HG02642 (cell line): Measurements from ENCODE around the gene DIO3.

ENCODE experiments used
- ATAC-seq: cut with Tn5 transposase; IDR thresholded peaks from one replicate; pipeline ENCODE4 v1.9.1; 2021; ENCODE audit warnings: mild to moderate bottlenecking; ENCODE audit not compliant: unreplicated experiment, poor library complexity

Gene DIO3

DNA sequence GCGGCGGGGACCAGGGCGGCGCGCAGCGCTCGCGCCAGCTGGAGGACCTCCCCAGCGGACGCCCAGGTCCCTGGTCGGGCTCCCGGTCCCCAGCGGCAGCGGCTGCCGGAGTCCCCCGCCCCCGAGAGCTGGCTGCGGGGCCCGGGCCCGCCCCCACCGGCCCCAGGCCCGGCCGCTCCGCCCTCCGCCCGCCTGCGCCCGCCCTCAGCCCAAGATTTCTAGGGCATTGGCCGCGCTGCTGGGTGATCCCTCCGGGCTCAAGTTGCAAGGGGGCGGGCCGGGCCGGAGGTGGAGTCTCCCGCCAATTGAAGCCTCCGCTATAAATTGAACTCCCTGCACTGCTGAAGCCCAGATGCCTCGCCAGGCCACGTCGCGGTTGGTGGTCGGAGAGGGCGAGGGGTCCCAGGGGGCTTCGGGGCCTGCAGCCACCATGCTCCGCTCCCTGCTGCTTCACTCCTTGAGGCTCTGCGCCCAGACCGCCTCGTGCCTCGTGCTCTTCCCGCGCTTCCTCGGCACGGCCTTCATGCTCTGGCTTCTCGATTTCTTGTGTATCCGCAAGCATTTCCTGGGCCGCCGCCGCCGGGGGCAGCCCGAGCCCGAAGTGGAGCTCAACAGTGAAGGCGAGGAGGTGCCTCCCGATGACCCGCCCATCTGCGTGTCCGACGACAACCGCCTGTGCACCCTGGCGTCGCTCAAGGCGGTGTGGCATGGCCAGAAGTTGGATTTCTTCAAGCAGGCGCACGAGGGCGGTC lies at the start of gene DIO3:
TSS of gene DIO3 (plus strand) at position 351 of the 752 bp plus-strand sequence.
- no peak for ATAC-seq

DNA sequence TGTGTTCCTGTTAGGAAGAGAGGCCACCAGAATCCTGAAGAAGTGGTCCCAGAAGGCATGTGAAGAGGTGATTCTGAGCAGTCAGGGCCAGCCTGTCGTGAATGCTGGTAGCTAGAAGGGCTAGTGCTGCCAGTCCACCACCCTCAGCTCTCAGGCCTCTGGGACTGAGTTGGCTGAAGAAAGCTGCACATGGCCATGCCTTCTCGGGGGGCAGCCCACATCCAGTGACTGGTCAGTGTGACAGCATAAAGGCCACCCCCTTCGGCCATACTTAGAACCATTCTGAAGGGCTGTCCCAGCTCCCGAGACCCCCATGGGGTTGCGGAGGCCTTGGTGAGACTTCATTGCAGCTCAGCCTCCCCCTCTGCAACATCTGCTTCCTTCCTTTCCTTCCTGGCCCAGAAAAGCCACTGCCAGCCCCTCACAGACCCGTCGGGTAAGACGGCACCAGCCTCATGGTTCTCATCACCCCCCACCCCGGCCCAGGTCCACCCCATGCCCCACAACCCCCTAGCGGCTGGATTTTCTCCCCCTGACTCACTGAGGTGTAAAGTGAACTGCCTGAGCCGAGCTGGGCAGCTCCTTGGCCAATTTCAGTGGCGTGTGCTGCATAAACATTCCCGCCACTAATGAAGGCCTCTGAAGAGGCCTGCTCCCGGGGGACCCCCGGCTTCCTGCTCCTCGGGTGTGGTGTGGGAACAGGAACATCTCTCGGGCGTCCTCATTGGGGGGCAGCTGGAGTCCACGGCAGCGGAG lies 49.5 kb upstream of the DIO3 start:
- no peak for ATAC-seq

DNA sequence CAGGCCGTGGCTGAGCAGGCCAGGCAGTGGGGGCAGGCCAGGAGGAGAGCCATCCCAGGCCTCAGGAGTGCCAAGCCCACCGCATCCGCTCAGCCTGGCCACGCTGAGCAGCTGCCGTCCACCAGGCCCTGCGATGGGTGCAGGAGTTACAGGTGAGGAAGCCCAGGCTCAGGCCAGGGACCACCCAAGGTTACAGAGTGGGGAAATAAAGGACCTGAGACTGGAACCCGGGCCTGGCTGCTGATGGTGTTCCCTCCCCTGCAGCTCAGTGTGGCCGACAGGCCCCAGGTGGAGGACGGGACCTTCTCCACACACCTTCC lies 49.0 kb upstream of the DIO3 start:
- no peak for ATAC-seq

DNA sequence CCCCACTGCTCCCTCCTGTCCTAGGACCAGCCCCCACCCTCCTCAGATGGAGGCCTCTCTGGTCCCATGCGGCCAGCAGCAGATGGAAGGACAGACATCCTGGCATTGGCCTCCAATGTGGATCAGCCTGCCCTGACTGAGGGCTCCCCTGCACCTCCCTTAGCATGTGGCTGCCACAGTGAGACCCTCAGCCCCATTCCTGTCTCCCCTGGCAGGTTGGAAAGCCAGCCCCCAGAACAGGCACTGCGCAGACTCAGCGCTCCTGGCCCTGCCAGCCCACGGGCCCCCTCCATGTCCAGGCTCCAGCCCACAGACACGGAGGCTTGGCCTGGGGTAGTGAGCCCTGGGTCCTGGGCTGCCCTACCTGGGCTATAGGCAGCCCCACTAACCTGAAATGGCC lies 47.2 kb upstream of the DIO3 start:
- ATAC-seq, result no peak

DNA sequence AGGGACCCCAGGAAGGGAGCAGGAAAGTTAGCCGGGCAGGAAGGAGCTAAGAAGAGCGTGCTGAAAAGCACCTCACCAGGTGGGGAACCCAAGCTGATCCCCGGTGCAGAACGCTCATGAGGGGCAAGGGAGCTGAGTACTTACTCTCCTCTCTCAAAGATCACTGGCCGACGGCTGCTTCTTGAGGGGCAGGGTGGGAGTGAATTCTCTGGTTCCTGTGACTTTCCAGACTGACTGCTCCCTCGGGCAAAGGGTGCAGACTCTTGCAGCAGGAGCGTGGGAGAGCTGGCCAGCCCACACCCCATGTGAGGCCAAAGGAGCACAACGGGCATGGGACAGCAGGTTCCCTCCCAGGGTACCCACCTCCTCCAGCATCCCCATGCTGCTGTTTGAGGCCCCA lies 44.9 kb upstream of the DIO3 start:
- ATAC-seq, result no peak

DNA sequence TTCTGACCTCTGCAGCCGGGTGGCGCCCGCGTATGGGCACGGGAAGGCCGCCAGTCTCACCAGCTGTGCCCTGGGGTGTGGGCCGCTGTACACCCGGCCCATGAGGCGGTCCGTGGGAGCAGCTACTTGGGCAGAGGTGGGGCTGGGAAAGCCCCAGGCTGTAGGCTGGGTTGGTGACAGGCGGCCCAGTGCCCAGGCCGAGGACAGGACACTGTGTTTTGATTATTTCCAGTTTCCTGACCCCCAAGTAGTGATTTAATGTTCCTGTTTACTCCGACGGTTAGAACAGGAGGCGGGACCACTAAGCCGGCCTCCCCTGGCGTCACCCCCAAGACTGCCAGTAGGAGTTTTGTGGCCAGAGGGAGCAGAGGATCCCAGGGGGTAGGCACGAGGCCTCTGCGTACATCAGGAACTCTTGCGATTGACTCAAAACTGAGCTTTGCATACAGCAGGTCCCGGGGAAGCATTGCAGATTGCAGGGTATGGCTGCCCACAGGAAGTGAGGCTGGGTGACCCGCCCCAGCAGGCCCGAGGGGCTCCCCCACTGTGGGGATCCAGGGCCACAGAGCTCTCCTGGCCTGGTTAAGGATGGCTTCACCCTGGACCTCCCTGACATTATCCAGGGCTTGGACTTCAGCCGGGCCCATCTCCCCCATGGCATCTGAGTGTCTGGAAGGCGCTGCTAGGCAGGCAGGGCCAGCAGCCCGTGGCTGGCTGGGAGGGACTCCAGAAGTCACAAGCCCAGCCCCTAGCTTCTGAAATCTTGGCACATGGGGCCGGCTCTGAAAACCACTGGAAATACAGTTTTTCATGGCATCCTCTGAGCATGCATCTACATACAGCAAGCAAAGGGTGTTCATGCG lies 42.5 kb upstream of the DIO3 start:
- ATAC-seq, result no peak

DNA sequence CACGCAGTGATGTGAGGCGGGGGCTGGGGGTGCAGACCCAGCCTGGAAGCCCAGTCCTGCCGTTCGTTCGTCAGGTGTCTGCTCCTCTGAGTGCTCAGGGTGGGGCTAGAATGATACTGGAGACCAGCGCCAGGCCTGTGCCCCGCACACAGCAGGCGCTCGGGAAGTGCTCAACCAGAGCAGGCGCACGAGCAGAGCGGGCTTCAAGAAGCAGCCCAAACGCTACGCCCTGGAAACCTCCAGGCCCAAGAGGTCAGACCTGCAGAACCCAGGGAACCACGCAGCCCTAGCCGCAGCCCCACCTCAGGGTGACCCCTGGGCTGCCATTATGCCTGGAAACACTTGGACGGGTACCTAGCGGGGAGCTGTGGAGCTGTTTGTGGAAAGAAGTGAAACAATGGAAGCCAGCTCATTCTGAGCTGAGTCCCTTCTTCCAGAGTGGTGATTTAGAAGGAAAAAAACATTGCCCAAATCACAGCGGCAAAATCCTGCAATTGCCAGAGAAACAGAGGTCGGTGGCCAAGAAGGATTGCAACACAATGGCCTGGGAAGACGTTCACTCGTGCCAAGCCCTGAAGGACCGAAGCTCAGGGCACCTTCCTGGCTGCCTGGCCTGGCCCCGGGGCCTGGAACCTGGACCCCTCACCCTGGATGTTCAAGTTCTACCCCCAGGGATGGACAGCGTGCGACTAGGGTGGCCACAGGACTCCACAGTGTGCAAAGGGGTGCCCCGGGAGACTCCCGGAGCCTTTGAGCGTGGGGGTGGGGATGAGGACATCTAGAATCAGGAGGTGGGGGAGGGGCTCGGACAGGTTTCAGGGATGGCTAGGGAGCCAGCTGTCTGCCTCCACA lies 40.4 kb upstream of the DIO3 start:
- no peak for ATAC-seq

DNA sequence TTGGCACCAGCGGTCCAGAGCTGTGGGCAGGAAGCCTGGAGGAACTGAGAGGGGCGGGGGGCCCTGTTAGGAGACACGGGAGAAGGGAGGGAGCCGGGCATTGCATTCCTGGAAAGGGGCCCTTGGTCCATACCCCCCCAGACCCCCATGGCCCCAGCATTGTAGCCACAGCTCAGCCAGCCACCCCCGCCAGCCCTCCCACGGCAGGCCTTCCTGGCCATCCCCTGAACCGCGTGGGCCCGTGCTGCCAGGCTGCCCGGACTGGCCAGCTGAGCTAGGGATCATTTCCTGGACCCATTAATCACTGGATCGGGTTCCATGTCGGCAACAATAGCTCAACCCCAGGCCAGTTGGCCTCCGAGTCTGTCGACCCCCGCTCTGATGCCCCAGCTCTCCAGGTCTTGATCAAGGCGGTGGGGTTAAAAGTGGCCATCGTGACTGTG lies 39.8 kb upstream of the DIO3 start:
- ATAC-seq, result no peak

DNA sequence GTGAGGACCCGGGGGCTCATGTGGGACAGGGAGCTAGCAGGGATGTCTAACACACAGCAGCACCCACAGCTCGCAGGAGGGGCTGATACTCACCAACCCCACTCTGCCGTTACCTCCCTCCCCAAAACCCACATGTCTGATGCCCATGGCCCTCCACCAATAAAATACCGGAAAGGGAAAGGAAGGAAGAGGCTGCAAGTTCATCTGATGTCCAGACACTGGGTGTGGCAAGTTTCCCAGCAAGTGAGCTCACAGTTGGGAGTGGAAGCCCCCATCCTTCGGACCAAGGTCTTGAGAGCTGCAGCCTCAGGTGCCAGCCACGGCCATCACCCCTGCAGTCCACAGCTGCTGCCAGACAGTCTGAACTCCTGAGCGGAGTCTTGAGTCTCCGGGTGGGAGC lies 39.3 kb upstream of the DIO3 start:
- no peak for ATAC-seq

DNA sequence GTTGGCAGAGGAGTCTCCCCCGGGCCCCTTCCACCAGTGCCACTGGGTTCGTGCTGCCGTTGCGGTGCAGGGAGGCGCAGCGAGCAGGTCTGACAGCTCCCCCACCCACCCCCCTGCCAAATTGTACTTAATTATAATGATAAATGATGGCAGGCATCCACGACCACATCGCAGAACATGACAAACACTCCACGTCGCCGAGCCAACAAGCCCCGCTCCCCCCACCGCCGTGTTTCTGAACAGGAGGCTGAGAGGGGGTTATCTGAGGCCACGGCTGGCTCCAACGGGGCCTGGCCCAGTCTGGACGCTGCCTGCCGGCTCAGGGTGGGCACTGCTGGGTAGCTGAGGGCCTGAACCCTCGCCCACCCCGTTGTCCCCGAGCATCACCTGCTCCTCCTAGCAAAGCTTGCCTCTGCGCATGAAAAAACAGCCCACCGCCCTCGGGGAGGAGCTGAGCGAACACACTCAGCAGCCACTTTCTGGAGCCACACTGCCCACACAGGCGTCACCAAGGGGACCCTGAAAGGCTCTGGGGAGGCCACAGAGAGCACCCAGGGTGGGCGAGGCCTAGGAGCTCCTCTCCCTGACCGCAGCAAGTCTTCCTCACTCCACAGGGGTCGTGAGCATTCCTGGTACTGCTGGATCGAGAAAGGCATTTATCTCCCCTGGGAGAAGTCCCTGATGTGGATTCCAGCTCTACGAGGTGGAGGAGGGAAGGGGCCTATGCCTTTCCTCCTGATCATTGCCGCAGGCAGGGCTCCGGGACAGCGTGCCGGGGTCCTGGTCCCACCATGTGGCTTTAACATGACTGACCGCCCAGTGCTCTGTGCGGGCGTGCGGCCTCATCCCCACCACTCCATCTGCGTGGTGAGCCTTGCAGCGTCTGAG lies 35.4 kb upstream of the DIO3 start:
- no peak for ATAC-seq

DNA sequence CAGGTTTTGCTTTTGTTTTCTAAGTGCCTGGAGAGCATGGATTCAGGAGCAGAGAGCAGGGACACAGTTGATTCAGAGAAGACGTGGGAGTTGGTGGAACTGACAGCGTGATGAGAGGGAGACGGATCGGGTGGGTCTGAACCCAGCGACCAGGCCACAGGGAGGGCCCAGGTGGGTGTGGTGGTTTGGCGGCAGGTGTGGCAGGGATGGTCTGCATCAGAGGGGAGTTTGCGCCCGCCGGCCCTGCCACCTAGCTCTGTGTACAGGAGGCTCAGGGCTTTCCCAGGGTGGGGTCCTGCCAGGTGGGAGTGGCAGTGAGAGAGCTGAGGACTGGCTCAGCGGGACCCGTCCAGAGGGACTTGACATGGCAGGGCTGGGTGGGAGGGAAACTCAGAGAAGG lies 33.3 kb upstream of the DIO3 start:
- no peak for ATAC-seq

DNA sequence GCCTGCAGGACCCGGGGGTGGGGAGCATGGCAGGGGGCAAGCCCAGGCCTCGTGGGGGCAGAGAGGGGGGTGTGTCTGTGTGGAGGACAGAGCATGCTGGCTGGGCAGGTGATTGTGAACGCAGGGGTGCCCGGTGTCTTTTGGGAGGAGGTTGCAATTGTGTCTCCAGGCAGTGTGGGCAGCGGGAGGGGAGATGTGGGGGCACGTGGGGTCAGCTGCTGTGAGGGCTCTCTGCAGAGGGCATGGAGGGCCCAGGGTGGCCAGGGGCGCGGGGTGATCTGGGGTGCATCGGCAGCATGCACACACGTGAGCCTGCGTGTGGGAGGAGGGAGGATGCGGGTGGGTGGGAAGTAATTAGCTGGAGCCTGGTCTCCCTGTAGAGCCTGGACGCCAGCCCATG lies 32.2 kb upstream of the DIO3 start:
- ATAC-seq, result no peak

DNA sequence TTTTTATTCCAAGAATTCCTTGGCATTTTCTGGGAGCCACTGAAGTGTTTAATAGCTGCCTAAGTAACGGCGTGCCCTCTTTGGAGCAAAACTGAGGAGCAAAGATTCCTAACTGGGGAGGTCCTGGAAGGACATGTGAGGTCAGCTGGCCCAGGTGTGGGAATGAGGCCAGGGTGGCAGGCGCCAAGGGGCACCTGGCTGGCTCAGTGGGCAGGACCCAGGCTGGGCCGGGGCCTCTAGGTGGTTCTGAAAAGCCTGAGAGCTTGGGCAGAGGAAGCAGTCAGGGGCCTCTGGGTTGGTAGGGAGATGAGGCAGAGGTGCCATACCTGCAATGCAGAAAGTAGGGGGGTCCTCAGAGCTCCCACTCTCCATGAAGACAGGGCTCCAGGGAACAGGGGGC lies 27.1 kb upstream of the DIO3 start:
- no peak for ATAC-seq

DNA sequence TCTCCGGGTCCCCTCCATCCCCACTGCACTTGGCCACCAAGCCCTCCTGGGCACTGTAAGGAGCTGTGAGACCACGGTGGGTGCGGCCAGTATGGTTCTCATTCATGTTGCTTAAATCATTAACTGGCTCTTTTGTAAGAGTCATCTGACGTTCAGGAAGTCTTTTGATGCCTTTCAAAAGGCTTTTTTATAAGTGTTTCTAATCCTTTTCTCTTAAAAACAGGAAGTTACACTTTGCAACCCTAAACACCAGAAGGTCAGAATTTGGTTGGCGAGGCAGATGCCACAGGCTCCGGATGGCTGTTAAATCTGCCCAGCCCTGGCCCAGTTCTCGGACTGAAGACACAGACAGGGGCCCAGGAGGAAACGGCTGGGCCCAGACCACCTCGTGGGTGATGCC lies 26.1 kb upstream of the DIO3 start:
- ATAC-seq, result no peak

DNA sequence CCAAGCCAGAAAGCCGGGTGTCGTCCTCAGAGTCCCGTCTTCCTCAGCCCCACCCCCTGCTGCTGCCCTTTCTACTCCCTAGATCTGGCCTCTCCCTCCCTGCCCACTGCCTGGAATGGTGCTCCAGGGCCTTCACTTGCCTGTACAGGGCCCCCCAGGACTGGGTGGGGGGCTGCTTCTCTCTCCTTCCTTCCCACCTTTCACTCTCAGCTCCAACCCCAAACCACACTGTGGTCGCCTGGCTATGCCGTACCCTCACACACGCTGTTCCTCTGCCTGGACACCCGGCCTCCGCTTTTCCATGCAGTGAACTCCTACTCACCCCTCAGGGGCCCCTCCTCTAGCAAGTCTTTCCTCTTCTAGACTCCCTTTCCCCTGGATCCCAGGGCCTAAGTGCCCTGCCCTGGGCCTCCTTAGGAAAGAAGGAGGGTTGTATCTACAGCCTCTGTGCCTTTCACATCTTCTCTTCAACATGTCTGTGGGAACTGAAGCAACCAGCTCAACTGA lies 25.5 kb upstream of the DIO3 start:
- ATAC-seq, result no peak

DNA sequence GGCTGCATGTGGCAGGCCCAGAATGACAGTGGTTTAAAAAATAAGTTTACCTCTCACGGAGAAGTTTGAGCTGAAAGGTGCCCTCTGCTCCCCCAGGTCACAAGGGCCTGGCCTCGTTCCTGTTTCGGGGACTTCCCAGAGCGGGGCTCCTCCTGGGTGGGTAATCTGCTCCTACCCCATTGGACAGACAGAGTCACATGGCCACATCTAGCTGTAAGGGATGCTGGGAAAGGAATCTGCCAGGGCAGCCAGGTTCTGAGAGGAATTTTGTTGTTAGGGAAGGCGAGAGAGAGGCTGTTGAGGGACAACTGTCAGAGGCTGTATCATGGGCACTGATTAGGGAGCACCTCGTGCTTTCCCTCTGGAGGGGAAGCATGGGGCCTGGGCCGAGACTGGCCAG lies 24.0 kb upstream of the DIO3 start:
- ATAC-seq, result no peak

DNA sequence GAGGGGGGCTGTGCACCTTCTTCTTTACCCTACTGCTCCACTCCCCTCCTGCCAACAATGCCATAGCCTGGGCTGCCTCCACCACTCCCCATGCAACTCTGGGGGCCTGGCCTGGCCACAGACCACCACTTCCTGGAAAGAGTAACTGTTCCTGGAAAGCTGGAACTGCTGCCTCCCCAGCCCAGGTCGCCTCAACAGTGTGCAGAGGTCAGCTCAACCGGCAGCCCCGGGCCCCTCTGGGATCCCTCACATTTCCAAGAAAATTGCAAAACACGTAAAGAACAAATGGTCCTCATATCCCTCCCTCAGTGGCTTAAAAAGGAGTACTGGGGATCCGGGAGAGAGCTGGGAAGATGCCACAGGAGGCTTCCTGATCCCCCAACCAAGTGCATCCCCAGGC lies 22.4 kb upstream of the DIO3 start:
- no peak for ATAC-seq

DNA sequence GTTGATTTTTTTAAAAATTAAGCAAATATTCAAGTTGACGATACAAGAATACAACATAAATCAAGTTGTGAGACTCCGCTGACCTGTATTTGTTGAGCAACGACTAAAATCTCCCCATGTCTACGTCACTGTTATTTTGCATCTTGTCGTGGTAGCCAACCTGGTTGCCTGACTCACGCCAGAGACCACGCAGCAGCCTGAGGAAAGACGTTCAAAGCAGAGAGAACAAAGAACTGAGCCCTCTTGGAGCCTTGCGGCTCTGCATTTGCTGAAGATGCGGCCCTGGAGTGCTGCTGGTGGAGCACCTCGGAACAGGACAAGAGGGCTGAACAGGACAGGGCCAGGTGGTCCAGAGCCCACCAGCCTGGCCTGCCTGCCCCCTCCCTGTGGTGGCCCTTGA lies 21.4 kb upstream of the DIO3 start:
- ATAC-seq, result no peak
